Spleen (tissue), 11 donors: ENCODE measurements around the gene PWP1. TPM values are rescaled to one million over a fixed set of nuclear protein-coding genes. Genes with fewer than 3 reads are reported as not detected.
"Not testable (repeated sequence)": the region's sequence is repeated elsewhere in the genome, so short reads cannot be mapped to it uniquely, and the experiment has no call there.

Experiments
- DNase-seq: peaks from one replicate; pipeline ENCODE4 v3.0.0-alpha.2; 2020
- H3K27ac ChIP-seq, 8 donors: fragments of 200-600 bp; sonication (generic) in 7 of 8; 1 replicate in 4 of 8; 2 replicates in 4 of 8; pipeline versions ENCODE4 v1.5.0 to v1.8.0; 2016 to 2021; ENCODE audit warnings: inconsistent platforms in 4 of 8, mild to moderate bottlenecking in 4 of 8, moderate library complexity in 1 of 8
- H3K27me3 ChIP-seq, 7 donors: fragments of 200-600 bp; sonication (generic) in 6 of 7; replicated peaks in 1 of 7; 1 replicate in 4 of 7; 2 replicates in 3 of 7; pipeline versions ENCODE4 v1.5.0 to v1.8.0; 2016 to 2021; ENCODE audit warnings: inconsistent platforms in 3 of 7, mild to moderate bottlenecking in 1 of 7
- H3K36me3 ChIP-seq, 6 donors: fragments of 200-600 bp; sonication (generic) in 5 of 6; 1 replicate in 4 of 6; 2 replicates in 2 of 6; pipeline versions ENCODE4 v1.5.0 to v1.8.0; 2016 to 2021; ENCODE audit warnings: inconsistent platforms in 2 of 6
- H3K4me1 ChIP-seq, 6 donors: fragments of 200-600 bp; sonication (generic) in 5 of 6; 1 replicate in 3 of 6; 2 replicates in 3 of 6; pipeline versions ENCODE4 v1.5.0 to v1.8.0; 2016 to 2021; ENCODE audit warnings: inconsistent platforms in 3 of 6
- H3K4me3 ChIP-seq, 8 donors: fragments of 200-600 bp; sonication (generic) in 7 of 8; 1 replicate in 4 of 8; 2 replicates in 4 of 8; pipeline versions ENCODE4 v1.5.0 to v1.8.0; 2016 to 2021; ENCODE audit warnings: inconsistent platforms in 4 of 8, mild to moderate bottlenecking in 4 of 8, moderate library complexity in 2 of 8
- H3K9me3 ChIP-seq, 8 donors: fragments of 200-600 bp; sonication (generic) in 7 of 8; 1 replicate in 4 of 8; 2 replicates in 4 of 8; pipeline versions ENCODE4 v1.5.0 to v1.8.0; 2016 to 2021; ENCODE audit warnings: inconsistent platforms in 4 of 8
- CTCF ChIP-seq, 11 experiments: fragments of 200-600 bp in 7 of 11; fragments of 450-650 bp in 4 of 11; sonication (generic) in 4 of 11; IDR thresholded peaks in 8 of 11; conservative IDR thresholded peaks in 3 of 11; 1 replicate in 7 of 11; 2 replicates in 4 of 11; pipeline versions ENCODE4 v1.4.0 to v1.8.0; 2016 to 2021; ENCODE audit warnings: antibody characterized with exemption in 11 of 11, inconsistent platforms in 4 of 11, mild to moderate bottlenecking in 1 of 11
- POLR2A ChIP-seq, 3 donors: fragments of 450-650 bp; IDR thresholded peaks; one replicate each; pipeline ENCODE4 v1.5.1; 2017; ENCODE audit warnings: antibody characterized with exemption in 3 of 3, mild to moderate bottlenecking in 1 of 3
- POLR2AphosphoS5 ChIP-seq, 3 donors: sonication (generic); formaldehyde crosslinking; IDR thresholded peaks; one replicate each; pipeline ENCODE4 v1.5.1; 2017; ENCODE audit warnings: antibody characterized with exemption in 3 of 3
- WGBS, 5 donors: extraction: QIAGEN DNeasy Blood & Tissue Kit in 3 of 5; methylation state at CpG; one replicate each; pipeline versions ENCODE4 v1.1.5 to v1.1.7; 2013 to 2018; 5-methylcytosine and 5-hydroxymethylcytosine counted together
- intact Hi-C: fragments of 100-400 bp; cut with DNase I; formaldehyde crosslinking; loops from one replicate; pipeline ENCODE4 v1.15.0; 2023; ENCODE audit warnings: low total_unique reads
- polyA plus RNA-seq, 3 donors: library from polyadenylated mRNA; stranded (reverse); fragments of 200-250 nt; gene quantifications; one replicate each; pipeline ENCODE4 v1.2.1, GENCODE V29; 2013
- total RNA-seq, 7 donors: library from RNA; depleted of rRNA in 3 of 7; stranded (reverse); fragments of >200 nt in 3 of 7; fragmentation: NEBNext Ultra II Directional in 4 of 7; extraction: Animal tissue kit (Norgen Biotek cat#: 25700) in 4 of 7; gene quantifications; one replicate each; pipeline versions ENCODE4 v1.1.0 to v1.2.1, GENCODE V29; 2016 to 2021
- donor health status: healthy with polysubstance abuse.
- donor health status: DM: no; HTN: no; CAD: no; lungs with moderate emphysema.
- donor health status: DM: no; HTN: no; CAD: no.
- donor health status: Bipolar disorder and iron deficiency.
- donor health status: healthy.
- donor health status: DM: no; HTN: no; CAD: no.
- donor health status: DM: yes; HTN: yes; CAD: no.

The PWP1 gene
- total and polyA plus RNA-seq, 10 donors, result 24.5 to 78.5 (median 28.2) TPM

- Histone ChIP-seq H3K27me3 (no peaks in the 10 kb centered on the region), H3K4me1 (no peaks in the 10 kb centered on the region), H3K4me3 (no peak overlapping the region), H3K27ac (no peak overlapping the region), H3K9me3 (no peaks in the 10 kb centered on the region), H3K36me3 (peaks cover 0 to 46% (median 22%) of the 10 kb centered on the region in 6 donors)
- 97 to 100% (median 100%) methylated on average over 1 of the region's 1 CpG for WGBS, 5 donors
- DNase-seq, result no peak
- TF ChIP-seq POLR2AphosphoS5 (IDR thresholded peaks at IDR 0.05) (no peak), POLR2A (IDR thresholded peaks at IDR 0.05) (no peak), CTCF (IDR thresholded peaks at IDR 0.05 in 8 of 11, conservative IDR thresholded peaks at IDR 0.05 in 3 of 11) (no peak)
- intact Hi-C loops, result no loop called here
Observed at GRCh38 chr12:107718606-107719005, 33.0 kb downstream of the PWP1 start.

GRCh38 chr12:107727327-107727726 lies 41.7 kb downstream of the PWP1 start:
- H3K4me1 ChIP-seq, result peaks cover 0 to 15% (median 2%) of the 10 kb centered on the region in 6 donors
- H3K27ac ChIP-seq, intact Hi-C loops, H3K4me3 ChIP-seq, H3K27me3 ChIP-seq, DNase-seq, H3K9me3 ChIP-seq: not testable (repeated sequence)
- H3K36me3 ChIP-seq, result peaks cover 0 to 12% (median 0%) of the 10 kb centered on the region in 6 donors
- WGBS, 5 donors, result 28 to 44% (median 41%) methylated on average over 1 of the region's 1 CpG

- H3K4me1 ChIP-seq, result peaks cover 0 to 15% (median 2%) of the 10 kb centered on the region in 6 donors
- H3K27ac ChIP-seq, DNase-seq, H3K9me3 ChIP-seq, H3K4me3 ChIP-seq, intact Hi-C loops, H3K27me3 ChIP-seq: not testable (repeated sequence)
- H3K36me3 ChIP-seq, result peaks cover 0 to 12% (median 3%) of the 10 kb centered on the region in 6 donors
- WGBS, 5 donors, result no CpG with 5 or more reads among the region's 1 CpG
Observed at GRCh38 chr12:107727742-107728141, 42.1 kb downstream of the PWP1 start.

GRCh38 chr12:107730618-107731341 lies 45.2 kb downstream of the PWP1 start:
- peaks cover 0 to 15% (median 2%) of the 10 kb centered on the region in 6 donors for H3K4me1 ChIP-seq
- TF ChIP-seq POLR2A (IDR thresholded peaks at IDR 0.05) (no peak), CTCF (IDR thresholded peaks at IDR 0.05 in 8 of 11, conservative IDR thresholded peaks at IDR 0.05 in 3 of 11) (no peak), POLR2AphosphoS5 (IDR thresholded peaks at IDR 0.05) (no peak)

GRCh38 chr12:107731366-107731765 lies 45.8 kb downstream of the PWP1 start:
- DNase-seq, result no peak
- no peak overlapping the region for H3K4me3 ChIP-seq
- H3K27ac ChIP-seq, result peak overlapping the region in 7 of 8 donors; percentile 9 to 83 (median 64)
- peaks cover 0 to 4% (median 0%) of the 10 kb centered on the region in 8 donors for H3K9me3 ChIP-seq
- peak in 1 of 3 donors; percentile 83 for TF ChIP-seq POLR2AphosphoS5 (IDR thresholded peaks at IDR 0.05)
- no peak for TF ChIP-seq CTCF (IDR thresholded peaks at IDR 0.05 in 8 of 11, conservative IDR thresholded peaks at IDR 0.05 in 3 of 11)
- no peak for TF ChIP-seq POLR2A (IDR thresholded peaks at IDR 0.05)
- H3K36me3 ChIP-seq, result peaks cover 12 to 44% (median 36%) of the 10 kb centered on the region in 6 donors
- intact Hi-C loops, result no loop called here
- H3K4me1 ChIP-seq, result peaks cover 0 to 18% (median 2%) of the 10 kb centered on the region in 6 donors
- 71 to 81% (median 73%) methylated on average over 4 of the region's 4 CpGs for WGBS, 5 donors
- H3K27me3 ChIP-seq, result no peaks in the 10 kb centered on the region

More at GRCh38 chr12:107730618-107731341, 45.2 kb downstream of the PWP1 start:
- intact Hi-C loops, result no loop called here
- peaks cover 0 to 4% (median 0%) of the 10 kb centered on the region in 8 donors for H3K9me3 ChIP-seq
- no peak overlapping the region for H3K4me3 ChIP-seq
- no peak for DNase-seq
- no peaks in the 10 kb centered on the region for H3K27me3 ChIP-seq
- 85 to 100% (median 88%) methylated on average over 4 of the region's 4 CpGs for WGBS, 5 donors
- H3K36me3 ChIP-seq, result peaks cover 12 to 38% (median 32%) of the 10 kb centered on the region in 6 donors
- H3K27ac ChIP-seq, result peak overlapping the region in 6 of 8 donors; percentile 23 to 83 (median 64)
